Panc1 (cell line): Measurements from ENCODE around the gene B3GALNT2. TPM values are rescaled to one million over a fixed set of nuclear protein-coding genes. Genes with fewer than 3 reads are reported as not detected.

Experiments used
- ATAC-seq: fragments of 200-7000 bp; cut with Tn5 transposase; 2 replicates; pipeline ENCODE4 v1.9.1; 2020; ENCODE audit warnings: mild to moderate bottlenecking, moderate library complexity
- BruUV-seq: library from RNA; stranded (reverse); fragments of 400-500 nt; replicated peaks from 2 replicates; lab custom pipeline; 2021; lab: Mats Ljungman, UMichigan
- CTCF ChIA-PET: fragments of 300-600 bp; sonication (Branson Sonifier 250); formaldehyde crosslinking; loops from one replicate; lab custom pipeline; 2022; ENCODE audit warnings: antibody characterized with exemption; lab: Charles Lee
- POLR2A ChIA-PET: fragments of 300-600 bp; sonication (Branson Sonifier 250); formaldehyde crosslinking; loops from one replicate; lab custom pipeline; 2022; ENCODE audit warnings: antibody characterized with exemption; lab: Charles Lee
- DNase-seq: peaks from one replicate; pipeline ENCODE4 v3.0.0-alpha.2; 2010; ENCODE audit warnings: low read depth, low spot score
- H3K27ac ChIP-seq: 2 replicates; pipeline ENCODE4 v1.5.1; 2011; ENCODE audit warnings: mild to moderate bottlenecking, low read length, inconsistent platforms
- H3K27me3 ChIP-seq: fragments of 200-500 bp; sonication (Bioruptor generic); 2 replicates; pipeline ENCODE4 v1.6.0; 2014; ENCODE audit warnings: low read length, inconsistent platforms; ENCODE audit not compliant: control insufficient read depth, insufficient read depth
- H3K36me3 ChIP-seq: fragments of 200-500 bp; sonication (Bioruptor generic); 2 replicates; pipeline ENCODE4 v1.5.1; 2014; ENCODE audit warnings: inconsistent platforms, mild to moderate bottlenecking, low read length, moderate library complexity; ENCODE audit not compliant: control insufficient read depth, insufficient read depth
- H3K4me1 ChIP-seq: 2 replicates; pipeline ENCODE4 v1.5.1; 2011; ENCODE audit warnings: inconsistent platforms, mild to moderate bottlenecking, low read length, moderate library complexity; ENCODE audit not compliant: control insufficient read depth, insufficient read depth
- H3K4me3 ChIP-seq, 2 experiments: 2 replicates each; pipeline ENCODE4 v1.5.1; 2011 to 2012; ENCODE audit warnings: low read depth in 2 of 2, low read length in 2 of 2, mild to moderate bottlenecking in 2 of 2, inconsistent platforms in 1 of 2, moderate library complexity in 1 of 2
- H3K9me3 ChIP-seq: fragments of 200-500 bp; sonication (Bioruptor generic); 2 replicates; pipeline ENCODE4 v1.5.1; 2014; ENCODE audit warnings: low read depth, mild to moderate bottlenecking, inconsistent platforms, low read length, moderate library complexity; ENCODE audit not compliant: control insufficient read depth, insufficient read depth
- POLR2AphosphoS5 ChIP-seq: IDR thresholded peaks from 2 replicates; pipeline ENCODE4 v1.6.1; 2012; ENCODE audit warnings: mild to moderate bottlenecking, low read depth, low read length, moderate library complexity
- REST ChIP-seq, 2 experiments: IDR thresholded peaks; 2 replicates each; pipeline ENCODE4 v1.6.1; 2011 to 2012; ENCODE audit warnings: low read depth in 2 of 2, control low read depth in 1 of 2, low read length in 1 of 2, mild to moderate bottlenecking in 1 of 2, moderate library complexity in 1 of 2; ENCODE audit not compliant: insufficient read depth in 1 of 2
- SIN3A ChIP-seq: IDR thresholded peaks from 2 replicates; pipeline ENCODE4 v1.6.1; 2012; ENCODE audit warnings: low read depth, mild to moderate bottlenecking, low read length, moderate library complexity, borderline replicate concordance; ENCODE audit not compliant: insufficient read depth
- TCF7L2 ChIP-seq: IDR thresholded peaks from 2 replicates; pipeline ENCODE4 v1.6.1; 2011; ENCODE audit warnings: mild to moderate bottlenecking, low read depth, low read length, inconsistent platforms
- in situ Hi-C: cut with HindIII; loops from 2 replicates; pipeline ENCODE4 v1.10.0; 2016; ENCODE audit warnings: low sequenced_read_pairs, low pct_unique_long_range_greater_than_20kb
- intact Hi-C: fragments of 100-400 bp; cut with micrococcal nuclease; formaldehyde crosslinking; loops from one replicate; pipeline ENCODE4 v1.10.0; 2022; ENCODE audit not compliant: unreplicated experiment
- total RNA-seq: library from RNA; stranded (reverse); gene quantifications from one replicate; pipeline ENCODE4 v1.2.1, GENCODE V29; 2021; ENCODE audit not compliant: unreplicated experiment
- TF ChIP-seq, protein P1 (sequence below): fragments of 450-650 bp; IDR thresholded peaks from 2 replicates; pipeline ENCODE4 v1.5.1; 2017; ENCODE audit warnings: mild to moderate bottlenecking

The B3GALNT2 gene
- total RNA-seq, 1 experiment from 2014 or later: 40.7 TPM

GRCh38 chr1:235495030-235495429, 9.2 kb downstream of the B3GALNT2 start:
- intact Hi-C loops (no loop called here), in situ Hi-C loops (no loop called here)
- Histone ChIP-seq H3K27me3 (no peaks in the 10 kb centered on the region), H3K27ac (no peak overlapping the region), H3K4me1 (no peaks in the 10 kb centered on the region), H3K9me3 (no peaks in the 10 kb centered on the region), H3K36me3 (peaks cover 19% of the 10 kb centered on the region; the same call in 1 of the 2 replicates), H3K4me3 (no peak overlapping the region)
- CTCF ChIA-PET: no interaction called here
- POLR2A ChIA-PET: interaction anchor here (0.7 kb wide), 1 partner anchor 10 kb away, joined by 3 read pairs; no protein-coding TSS in a partner anchor
- TF ChIP-seq SIN3A: no peak
- TF ChIP-seq POLR2AphosphoS5: no peak
- TF ChIP-seq TCF7L2: no peak
- TF ChIP-seq REST (IDR thresholded peaks at IDR 0.05; ENCODE audit: insufficient read depth in 1 of 2, low read depth in 2 of 2, low read length in 1 of 2): no peak
- TF ChIP-seq, protein P1, sequence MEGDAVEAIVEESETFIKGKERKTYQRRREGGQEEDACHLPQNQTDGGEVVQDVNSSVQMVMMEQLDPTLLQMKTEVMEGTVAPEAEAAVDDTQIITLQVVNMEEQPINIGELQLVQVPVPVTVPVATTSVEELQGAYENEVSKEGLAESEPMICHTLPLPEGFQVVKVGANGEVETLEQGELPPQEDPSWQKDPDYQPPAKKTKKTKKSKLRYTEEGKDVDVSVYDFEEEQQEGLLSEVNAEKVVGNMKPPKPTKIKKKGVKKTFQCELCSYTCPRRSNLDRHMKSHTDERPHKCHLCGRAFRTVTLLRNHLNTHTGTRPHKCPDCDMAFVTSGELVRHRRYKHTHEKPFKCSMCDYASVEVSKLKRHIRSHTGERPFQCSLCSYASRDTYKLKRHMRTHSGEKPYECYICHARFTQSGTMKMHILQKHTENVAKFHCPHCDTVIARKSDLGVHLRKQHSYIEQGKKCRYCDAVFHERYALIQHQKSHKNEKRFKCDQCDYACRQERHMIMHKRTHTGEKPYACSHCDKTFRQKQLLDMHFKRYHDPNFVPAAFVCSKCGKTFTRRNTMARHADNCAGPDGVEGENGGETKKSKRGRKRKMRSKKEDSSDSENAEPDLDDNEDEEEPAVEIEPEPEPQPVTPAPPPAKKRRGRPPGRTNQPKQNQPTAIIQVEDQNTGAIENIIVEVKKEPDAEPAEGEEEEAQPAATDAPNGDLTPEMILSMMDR: no peak
- no peak for ATAC-seq
- no peak for DNase-seq
- BruUV-seq: no TSS peak

- DNase-seq: no peak
- Histone ChIP-seq H3K27ac (no peak overlapping the region), H3K4me3 (no peak overlapping the region), H3K4me1 (no peaks in the 10 kb centered on the region), H3K36me3 (peaks cover 19% of the 10 kb centered on the region; the same call in 1 of the 2 replicates), H3K27me3 (no peaks in the 10 kb centered on the region), H3K9me3 (no peaks in the 10 kb centered on the region)
- ATAC-seq: no peak
- CTCF ChIA-PET: no interaction called here
- in situ Hi-C loops: no loop called here
- intact Hi-C loops: no loop called here
- no peak for TF ChIP-seq POLR2AphosphoS5
- no peak for TF ChIP-seq TCF7L2
- TF ChIP-seq REST (IDR thresholded peaks at IDR 0.05; ENCODE audit: insufficient read depth in 1 of 2, low read depth in 2 of 2, low read length in 1 of 2): no peak
- TF ChIP-seq, protein P1: no peak
- TF ChIP-seq SIN3A: no peak
- POLR2A ChIA-PET: no interaction called here
- BruUV-seq: no TSS peak
These were observed 9.7 kb downstream of the B3GALNT2 start for GRCh38 chr1:235494531-235494930.
